HepG2 (cell line): Measurements from ENCODE around the gene EPS8. TPM values are rescaled to one million over a fixed set of nuclear protein-coding genes. Genes with fewer than 3 reads are reported as not detected.
A peak's percentile ranks its signal among the peaks of the same experiment; 100 is the strongest.

ENCODE experiments used
- EP300 ChIP-seq, 3 experiments: sonication (generic) in 1 of 3; formaldehyde crosslinking in 1 of 3; IDR thresholded peaks; 2 replicates each; pipeline versions ENCODE4 v1.5.1 to v1.6.1; 2011 to 2020; ENCODE audit warnings: low read depth in 2 of 3, low read length in 2 of 3, borderline replicate concordance in 1 of 3, improper control_type of control experiment in 1 of 3, mild to moderate bottlenecking in 1 of 3, missing genetic modification reagents in 1 of 3, moderate library complexity in 1 of 3
- ERF ChIP-seq: IDR thresholded peaks from 2 replicates; pipeline ENCODE4 v1.6.1; 2018; ENCODE audit warnings: missing biosample characterization, missing genetic modification reagents
- FOXJ3 ChIP-seq: sonication (generic); formaldehyde crosslinking; IDR thresholded peaks from 2 replicates; pipeline ENCODE4 v1.4.0; 2020; ENCODE audit warnings: missing genetic modification reagents, mild to moderate bottlenecking, borderline replicate concordance
- GFI1 ChIP-seq: sonication (generic); formaldehyde crosslinking; IDR thresholded peaks from 2 replicates; pipeline ENCODE4 v1.5.0; 2020; ENCODE audit warnings: missing genetic modification reagents, mild to moderate bottlenecking, borderline replicate concordance
- ISL2 ChIP-seq: sonication (generic); formaldehyde crosslinking; IDR thresholded peaks from 2 replicates; pipeline ENCODE4 v1.5.0; 2020; ENCODE audit warnings: missing genetic modification reagents
- NR2F6 ChIP-seq, 2 experiments: IDR thresholded peaks; 2 replicates each; pipeline ENCODE4 v1.6.1; 2016; ENCODE audit warnings: antibody characterized with exemption in 1 of 2, mild to moderate bottlenecking in 1 of 2
- SOX13 ChIP-seq, 3 experiments: fragments of 450-650 bp in 1 of 3; sonication (generic) in 1 of 3; formaldehyde crosslinking in 1 of 3; IDR thresholded peaks in 2 of 3; conservative IDR thresholded peaks in 1 of 3; 2 replicates each; pipeline versions ENCODE4 v1.5.0 to v1.6.1; 2016 to 2020; ENCODE audit warnings: antibody characterized with exemption in 1 of 3, mild to moderate bottlenecking in 1 of 3, missing compliant biosample characterization in 1 of 3, missing genetic modification reagents in 1 of 3, moderate library complexity in 1 of 3
- TEAD3 ChIP-seq: optimal IDR thresholded peaks from 2 replicates; pipeline ENCODE3; 2016; ENCODE audit warnings: borderline replicate concordance
- ZNF253 ChIP-seq: sonication (generic); formaldehyde crosslinking; IDR thresholded peaks from 2 replicates; pipeline ENCODE4 v1.8.0; 2022; ENCODE audit warnings: mild to moderate bottlenecking, missing genetic modification reagents, borderline replicate concordance
- ZNF331 ChIP-seq: sonication (generic); formaldehyde crosslinking; IDR thresholded peaks from 2 replicates; pipeline ENCODE4 v1.4.0; 2020; ENCODE audit warnings: missing genetic modification reagents
- polyA plus RNA-seq, 8 experiments: library from polyadenylated mRNA; depleted of rRNA in 3 of 8; stranded (reverse) in 7 of 8; unstranded in 1 of 8; fragments of >200 nt; fragmentation: Illumina TruSeq in 4 of 8; extraction: Trizol in 4 of 8; gene quantifications; 2 replicates each; pipeline versions ENCODE4 v1.2.1 to v1.2.3, GENCODE V29; 2011 to 2016; ENCODE audit warnings: low read depth in 4 of 8, missing spikeins in 1 of 8, mixed read lengths in 1 of 8; ENCODE audit not compliant: insufficient read depth in 1 of 8
- total RNA-seq, 5 experiments: library from RNA; depleted of rRNA; stranded (reverse); fragments of >200 nt; fragmentation: Illumina TruSeq; extraction: Trizol; gene quantifications; 2 replicates each; pipeline ENCODE4 v1.2.3, GENCODE V29; 2016; ENCODE audit warnings: low read depth in 1 of 5
- TF ChIP-seq, protein P1 (sequence below): sonication (generic); formaldehyde crosslinking; IDR thresholded peaks from 2 replicates; pipeline ENCODE4 v1.4.0; 2020; ENCODE audit warnings: missing genetic modification reagents
- TF ChIP-seq, protein P2 (sequence below): sonication (generic); formaldehyde crosslinking; IDR thresholded peaks from 2 replicates; pipeline ENCODE4 v1.4.0; 2020; ENCODE audit warnings: missing genetic modification reagents, borderline replicate concordance
- TF ChIP-seq, protein P3 (sequence below): sonication (generic); formaldehyde crosslinking; IDR thresholded peaks from 2 replicates; pipeline ENCODE4 v1.4.0; 2020; ENCODE audit warnings: missing genetic modification reagents
- TF ChIP-seq, protein P4 (sequence below): sonication (generic); formaldehyde crosslinking; IDR thresholded peaks from 2 replicates; pipeline ENCODE4 v1.4.0; 2020; ENCODE audit warnings: mild to moderate bottlenecking, missing genetic modification reagents, borderline replicate concordance

Gene EPS8
- total and polyA plus RNA-seq, 2 of the 13 experiments (the other 11 are each of a cell fraction or from before 2014, with no cell fraction given): 37.1 to 43.4 TPM

DNA sequence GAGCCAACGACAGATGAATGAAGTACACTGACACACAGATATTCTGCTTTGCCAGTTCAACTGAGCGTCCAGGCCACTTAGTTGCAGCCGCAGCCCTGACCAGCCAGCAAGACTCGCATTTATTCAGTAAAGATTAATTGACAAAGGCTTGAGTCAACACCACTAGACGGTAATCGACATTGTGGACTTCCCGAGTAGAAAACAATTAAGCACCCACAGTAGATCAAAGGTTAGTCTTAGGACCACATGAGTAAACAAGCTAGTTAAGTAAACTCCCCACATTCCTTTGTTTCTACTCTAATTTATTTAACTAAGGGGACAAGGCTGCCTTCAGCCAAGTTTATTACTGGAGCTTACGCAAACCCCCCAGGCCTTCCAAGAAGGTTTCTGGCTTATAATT lies 172.7 kb downstream of the EPS8 start (continued):
- TF ChIP-seq, protein P1, sequence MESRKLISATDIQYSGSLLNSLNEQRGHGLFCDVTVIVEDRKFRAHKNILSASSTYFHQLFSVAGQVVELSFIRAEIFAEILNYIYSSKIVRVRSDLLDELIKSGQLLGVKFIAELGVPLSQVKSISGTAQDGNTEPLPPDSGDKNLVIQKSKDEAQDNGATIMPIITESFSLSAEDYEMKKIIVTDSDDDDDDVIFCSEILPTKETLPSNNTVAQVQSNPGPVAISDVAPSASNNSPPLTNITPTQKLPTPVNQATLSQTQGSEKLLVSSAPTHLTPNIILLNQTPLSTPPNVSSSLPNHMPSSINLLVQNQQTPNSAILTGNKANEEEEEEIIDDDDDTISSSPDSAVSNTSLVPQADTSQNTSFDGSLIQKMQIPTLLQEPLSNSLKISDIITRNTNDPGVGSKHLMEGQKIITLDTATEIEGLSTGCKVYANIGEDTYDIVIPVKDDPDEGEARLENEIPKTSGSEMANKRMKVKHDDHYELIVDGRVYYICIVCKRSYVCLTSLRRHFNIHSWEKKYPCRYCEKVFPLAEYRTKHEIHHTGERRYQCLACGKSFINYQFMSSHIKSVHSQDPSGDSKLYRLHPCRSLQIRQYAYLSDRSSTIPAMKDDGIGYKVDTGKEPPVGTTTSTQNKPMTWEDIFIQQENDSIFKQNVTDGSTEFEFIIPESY (CRISPR knock-in tag): peak; percentile 39; the same call in 1 of the 2 replicates
- TF ChIP-seq ISL2 (CRISPR knock-in tag): peak; percentile 85
- TF ChIP-seq ZNF331 (CRISPR knock-in tag): peak; percentile 46; the same call in 1 of the 2 replicates
- peak; percentile 74 for TF ChIP-seq NR2F6 (IDR thresholded peaks at IDR 0.05)
- TF ChIP-seq NR2F6 (CRISPR knock-in tag; IDR thresholded peaks at IDR 0.05): peak; percentile 67
- TF ChIP-seq SOX13 (IDR thresholded peaks at IDR 0.05): peak; percentile 91
- TF ChIP-seq SOX13 (CRISPR knock-in tag; conservative IDR thresholded peaks at IDR 0.05 in 1 of 2, IDR thresholded peaks at IDR 0.05 in 1 of 2): peak in 1 of 2 experiments; percentile 99; a peak in 2 of 4 replicates
- TF ChIP-seq, protein P2, sequence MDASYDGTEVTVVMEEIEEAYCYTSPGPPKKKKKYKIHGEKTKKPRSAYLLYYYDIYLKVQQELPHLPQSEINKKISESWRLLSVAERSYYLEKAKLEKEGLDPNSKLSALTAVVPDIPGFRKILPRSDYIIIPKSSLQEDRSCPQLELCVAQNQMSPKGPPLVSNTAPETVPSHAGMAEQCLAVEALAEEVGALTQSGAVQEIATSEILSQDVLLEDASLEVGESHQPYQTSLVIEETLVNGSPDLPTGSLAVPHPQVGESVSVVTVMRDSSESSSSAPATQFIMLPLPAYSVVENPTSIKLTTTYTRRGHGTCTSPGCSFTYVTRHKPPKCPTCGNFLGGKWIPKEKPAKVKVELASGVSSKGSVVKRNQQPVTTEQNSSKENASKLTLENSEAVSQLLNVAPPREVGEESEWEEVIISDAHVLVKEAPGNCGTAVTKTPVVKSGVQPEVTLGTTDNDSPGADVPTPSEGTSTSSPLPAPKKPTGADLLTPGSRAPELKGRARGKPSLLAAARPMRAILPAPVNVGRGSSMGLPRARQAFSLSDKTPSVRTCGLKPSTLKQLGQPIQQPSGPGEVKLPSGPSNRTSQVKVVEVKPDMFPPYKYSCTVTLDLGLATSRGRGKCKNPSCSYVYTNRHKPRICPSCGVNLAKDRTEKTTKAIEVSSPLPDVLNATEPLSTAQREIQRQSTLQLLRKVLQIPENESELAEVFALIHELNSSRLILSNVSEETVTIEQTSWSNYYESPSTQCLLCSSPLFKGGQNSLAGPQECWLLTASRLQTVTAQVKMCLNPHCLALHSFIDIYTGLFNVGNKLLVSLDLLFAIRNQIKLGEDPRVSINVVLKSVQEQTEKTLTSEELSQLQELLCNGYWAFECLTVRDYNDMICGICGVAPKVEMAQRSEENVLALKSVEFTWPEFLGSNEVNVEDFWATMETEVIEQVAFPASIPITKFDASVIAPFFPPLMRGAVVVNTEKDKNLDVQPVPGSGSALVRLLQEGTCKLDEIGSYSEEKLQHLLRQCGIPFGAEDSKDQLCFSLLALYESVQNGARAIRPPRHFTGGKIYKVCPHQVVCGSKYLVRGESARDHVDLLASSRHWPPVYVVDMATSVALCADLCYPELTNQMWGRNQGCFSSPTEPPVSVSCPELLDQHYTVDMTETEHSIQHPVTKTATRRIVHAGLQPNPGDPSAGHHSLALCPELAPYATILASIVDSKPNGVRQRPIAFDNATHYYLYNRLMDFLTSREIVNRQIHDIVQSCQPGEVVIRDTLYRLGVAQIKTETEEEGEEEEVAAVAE (CRISPR knock-in tag): 0 out of 2 replicates have a peak, but pooled peaks have one; percentile 56
- TF ChIP-seq TEAD3 (CRISPR knock-in tag): peak; percentile 78
- TF ChIP-seq, protein P3, sequence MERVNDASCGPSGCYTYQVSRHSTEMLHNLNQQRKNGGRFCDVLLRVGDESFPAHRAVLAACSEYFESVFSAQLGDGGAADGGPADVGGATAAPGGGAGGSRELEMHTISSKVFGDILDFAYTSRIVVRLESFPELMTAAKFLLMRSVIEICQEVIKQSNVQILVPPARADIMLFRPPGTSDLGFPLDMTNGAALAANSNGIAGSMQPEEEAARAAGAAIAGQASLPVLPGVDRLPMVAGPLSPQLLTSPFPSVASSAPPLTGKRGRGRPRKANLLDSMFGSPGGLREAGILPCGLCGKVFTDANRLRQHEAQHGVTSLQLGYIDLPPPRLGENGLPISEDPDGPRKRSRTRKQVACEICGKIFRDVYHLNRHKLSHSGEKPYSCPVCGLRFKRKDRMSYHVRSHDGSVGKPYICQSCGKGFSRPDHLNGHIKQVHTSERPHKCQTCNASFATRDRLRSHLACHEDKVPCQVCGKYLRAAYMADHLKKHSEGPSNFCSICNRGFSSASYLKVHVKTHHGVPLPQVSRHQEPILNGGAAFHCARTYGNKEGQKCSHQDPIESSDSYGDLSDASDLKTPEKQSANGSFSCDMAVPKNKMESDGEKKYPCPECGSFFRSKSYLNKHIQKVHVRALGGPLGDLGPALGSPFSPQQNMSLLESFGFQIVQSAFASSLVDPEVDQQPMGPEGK (CRISPR knock-in tag): peak; percentile 76
- peak; percentile 84; the same call in 1 of the 2 replicates for TF ChIP-seq FOXJ3
- TF ChIP-seq ERF: 0 out of 2 replicates have a peak, but pooled peaks have one; percentile 46
- TF ChIP-seq, protein P4, sequence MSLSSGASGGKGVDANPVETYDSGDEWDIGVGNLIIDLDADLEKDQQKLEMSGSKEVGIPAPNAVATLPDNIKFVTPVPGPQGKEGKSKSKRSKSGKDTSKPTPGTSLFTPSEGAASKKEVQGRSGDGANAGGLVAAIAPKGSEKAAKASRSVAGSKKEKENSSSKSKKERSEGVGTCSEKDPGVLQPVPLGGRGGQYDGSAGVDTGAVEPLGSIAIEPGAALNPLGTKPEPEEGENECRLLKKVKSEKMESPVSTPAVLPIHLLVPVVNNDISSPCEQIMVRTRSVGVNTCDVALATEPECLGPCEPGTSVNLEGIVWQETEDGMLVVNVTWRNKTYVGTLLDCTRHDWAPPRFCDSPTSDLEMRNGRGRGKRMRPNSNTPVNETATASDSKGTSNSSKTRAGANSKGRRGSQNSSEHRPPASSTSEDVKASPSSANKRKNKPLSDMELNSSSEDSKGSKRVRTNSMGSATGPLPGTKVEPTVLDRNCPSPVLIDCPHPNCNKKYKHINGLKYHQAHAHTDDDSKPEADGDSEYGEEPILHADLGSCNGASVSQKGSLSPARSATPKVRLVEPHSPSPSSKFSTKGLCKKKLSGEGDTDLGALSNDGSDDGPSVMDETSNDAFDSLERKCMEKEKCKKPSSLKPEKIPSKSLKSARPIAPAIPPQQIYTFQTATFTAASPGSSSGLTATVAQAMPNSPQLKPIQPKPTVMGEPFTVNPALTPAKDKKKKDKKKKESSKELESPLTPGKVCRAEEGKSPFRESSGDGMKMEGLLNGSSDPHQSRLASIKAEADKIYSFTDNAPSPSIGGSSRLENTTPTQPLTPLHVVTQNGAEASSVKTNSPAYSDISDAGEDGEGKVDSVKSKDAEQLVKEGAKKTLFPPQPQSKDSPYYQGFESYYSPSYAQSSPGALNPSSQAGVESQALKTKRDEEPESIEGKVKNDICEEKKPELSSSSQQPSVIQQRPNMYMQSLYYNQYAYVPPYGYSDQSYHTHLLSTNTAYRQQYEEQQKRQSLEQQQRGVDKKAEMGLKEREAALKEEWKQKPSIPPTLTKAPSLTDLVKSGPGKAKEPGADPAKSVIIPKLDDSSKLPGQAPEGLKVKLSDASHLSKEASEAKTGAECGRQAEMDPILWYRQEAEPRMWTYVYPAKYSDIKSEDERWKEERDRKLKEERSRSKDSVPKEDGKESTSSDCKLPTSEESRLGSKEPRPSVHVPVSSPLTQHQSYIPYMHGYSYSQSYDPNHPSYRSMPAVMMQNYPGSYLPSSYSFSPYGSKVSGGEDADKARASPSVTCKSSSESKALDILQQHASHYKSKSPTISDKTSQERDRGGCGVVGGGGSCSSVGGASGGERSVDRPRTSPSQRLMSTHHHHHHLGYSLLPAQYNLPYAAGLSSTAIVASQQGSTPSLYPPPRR: peak; percentile 91
- TF ChIP-seq GFI1 (CRISPR knock-in tag): 0 out of 2 replicates have a peak, but pooled peaks have one; percentile 50
- TF ChIP-seq EP300 (IDR thresholded peaks at IDR 0.05; ENCODE audit: low read depth in 2 of 2, low read length in 2 of 2): peak in 1 of 2 experiments; percentile 86; a peak in 2 of 4 replicates
- peak; percentile 71; the same call in 1 of the 2 replicates for TF ChIP-seq EP300 (CRISPR knock-in tag; IDR thresholded peaks at IDR 0.05; ENCODE audit: borderline replicate concordance)
- peak; percentile 100 for TF ChIP-seq ZNF253 (CRISPR knock-in tag)
